SK-N-MC (cell line): ENCODE results near the gene PATZ1.
"Not testable (repeated sequence)": the region's sequence is repeated elsewhere in the genome, so short reads cannot be mapped to it uniquely, and the experiment has no call there.

Experiments used
- EZH2 ChIP-seq: fragments of 200-600 bp; sonication (generic); IDR thresholded peaks from one replicate; pipeline ENCODE4 v1.6.1; 2017; ENCODE audit warnings: antibody characterized with exemption
- FOXP2 ChIP-seq: optimal IDR thresholded peaks from 2 replicates; pipeline ENCODE3; 2011; ENCODE audit warnings: mild to moderate bottlenecking, moderate library complexity; ENCODE audit not compliant: insufficient read depth; ENCODE audit errors: extremely low read length, control extremely low read depth
- POLR2AphosphoS5 ChIP-seq: IDR thresholded peaks from 2 replicates; pipeline ENCODE4 v1.6.1; 2012; ENCODE audit warnings: mild to moderate bottlenecking, low read depth, low read length, borderline replicate concordance

GRCh38 chr22:31314220-31314619 is 31.9 kb downstream of the PATZ1 start:
- TF ChIP-seq EZH2, POLR2AphosphoS5, FOXP2: not testable (repeated sequence)
